Panc1 (cell line): ENCODE data around the gene LRRIQ1. TPM values are rescaled to one million over a fixed set of nuclear protein-coding genes. Genes with fewer than 3 reads are reported as not detected.
"Not testable (repeated sequence)": the region's sequence is repeated elsewhere in the genome, so short reads cannot be mapped to it uniquely, and the experiment has no call there.

Experiments used
- ATAC-seq: fragments of 200-7000 bp; cut with Tn5 transposase; 2 replicates; pipeline ENCODE4 v1.9.1; 2020; ENCODE audit warnings: mild to moderate bottlenecking, moderate library complexity
- BruUV-seq: library from RNA; stranded (reverse); fragments of 400-500 nt; replicated peaks from 2 replicates; lab custom pipeline; 2021; lab: Mats Ljungman, UMichigan
- CTCF ChIA-PET: fragments of 300-600 bp; sonication (Branson Sonifier 250); formaldehyde crosslinking; loops from one replicate; lab custom pipeline; 2022; ENCODE audit warnings: antibody characterized with exemption; lab: Charles Lee
- POLR2A ChIA-PET: fragments of 300-600 bp; sonication (Branson Sonifier 250); formaldehyde crosslinking; loops from one replicate; lab custom pipeline; 2022; ENCODE audit warnings: antibody characterized with exemption; lab: Charles Lee
- DNase-seq: peaks from one replicate; pipeline ENCODE4 v3.0.0-alpha.2; 2010; ENCODE audit warnings: low read depth, low spot score
- H3K27ac ChIP-seq: 2 replicates; pipeline ENCODE4 v1.5.1; 2011; ENCODE audit warnings: mild to moderate bottlenecking, low read length, inconsistent platforms
- H3K27me3 ChIP-seq: fragments of 200-500 bp; sonication (Bioruptor generic); 2 replicates; pipeline ENCODE4 v1.6.0; 2014; ENCODE audit warnings: low read length, inconsistent platforms; ENCODE audit not compliant: control insufficient read depth, insufficient read depth
- H3K36me3 ChIP-seq: fragments of 200-500 bp; sonication (Bioruptor generic); 2 replicates; pipeline ENCODE4 v1.5.1; 2014; ENCODE audit warnings: inconsistent platforms, mild to moderate bottlenecking, low read length, moderate library complexity; ENCODE audit not compliant: control insufficient read depth, insufficient read depth
- H3K4me1 ChIP-seq: 2 replicates; pipeline ENCODE4 v1.5.1; 2011; ENCODE audit warnings: inconsistent platforms, mild to moderate bottlenecking, low read length, moderate library complexity; ENCODE audit not compliant: control insufficient read depth, insufficient read depth
- H3K4me3 ChIP-seq, 2 experiments: 2 replicates each; pipeline ENCODE4 v1.5.1; 2011 to 2012; ENCODE audit warnings: low read depth in 2 of 2, low read length in 2 of 2, mild to moderate bottlenecking in 2 of 2, inconsistent platforms in 1 of 2, moderate library complexity in 1 of 2
- H3K9me3 ChIP-seq: fragments of 200-500 bp; sonication (Bioruptor generic); 2 replicates; pipeline ENCODE4 v1.5.1; 2014; ENCODE audit warnings: low read depth, mild to moderate bottlenecking, inconsistent platforms, low read length, moderate library complexity; ENCODE audit not compliant: control insufficient read depth, insufficient read depth
- CTCF ChIP-seq: fragments of 450-650 bp; IDR thresholded peaks from 2 replicates; pipeline ENCODE4 v1.5.1; 2017; ENCODE audit warnings: mild to moderate bottlenecking
- POLR2AphosphoS5 ChIP-seq: IDR thresholded peaks from 2 replicates; pipeline ENCODE4 v1.6.1; 2012; ENCODE audit warnings: mild to moderate bottlenecking, low read depth, low read length, moderate library complexity
- REST ChIP-seq, 2 experiments: IDR thresholded peaks; 2 replicates each; pipeline ENCODE4 v1.6.1; 2011 to 2012; ENCODE audit warnings: low read depth in 2 of 2, control low read depth in 1 of 2, low read length in 1 of 2, mild to moderate bottlenecking in 1 of 2, moderate library complexity in 1 of 2; ENCODE audit not compliant: insufficient read depth in 1 of 2
- SIN3A ChIP-seq: IDR thresholded peaks from 2 replicates; pipeline ENCODE4 v1.6.1; 2012; ENCODE audit warnings: low read depth, mild to moderate bottlenecking, low read length, moderate library complexity, borderline replicate concordance; ENCODE audit not compliant: insufficient read depth
- TCF7L2 ChIP-seq: IDR thresholded peaks from 2 replicates; pipeline ENCODE4 v1.6.1; 2011; ENCODE audit warnings: mild to moderate bottlenecking, low read depth, low read length, inconsistent platforms
- in situ Hi-C: cut with HindIII; loops from 2 replicates; pipeline ENCODE4 v1.10.0; 2016; ENCODE audit warnings: low sequenced_read_pairs, low pct_unique_long_range_greater_than_20kb
- intact Hi-C: fragments of 100-400 bp; cut with micrococcal nuclease; formaldehyde crosslinking; loops from one replicate; pipeline ENCODE4 v1.10.0; 2022; ENCODE audit not compliant: unreplicated experiment
- total RNA-seq: library from RNA; stranded (reverse); gene quantifications from one replicate; pipeline ENCODE4 v1.2.1, GENCODE V29; 2021; ENCODE audit not compliant: unreplicated experiment

Gene LRRIQ1
- total RNA-seq, 1 experiment from 2014 or later = 0.15 TPM

- BruUV-seq = no TSS peak
- CTCF ChIA-PET = no interaction called here
- H3K27me3 ChIP-seq = no peaks in the 10 kb centered on the region
Measured at GRCh38 chr12:85190728-85191127, 154.6 kb downstream of the LRRIQ1 start.

GRCh38 chr12:85203809-85204208, 167.7 kb downstream of the LRRIQ1 start:
- POLR2A ChIA-PET, in situ Hi-C loops, H3K4me1 ChIP-seq, CTCF ChIA-PET, H3K27ac ChIP-seq, intact Hi-C loops, ATAC-seq, BruUV-seq, H3K27me3 ChIP-seq, H3K36me3 ChIP-seq, H3K4me3 ChIP-seq, H3K9me3 ChIP-seq, DNase-seq: not testable (repeated sequence)

More at GRCh38 chr12:85190728-85191127, 154.6 kb downstream of the LRRIQ1 start:
- Histone ChIP-seq H3K27ac (no peak overlapping the region), H3K4me3 (no peak overlapping the region), H3K9me3 (no peaks in the 10 kb centered on the region), H3K4me1 (no peaks in the 10 kb centered on the region; the same call in 1 of the 2 replicates), H3K36me3 (no peaks in the 10 kb centered on the region)
- POLR2A ChIA-PET = no interaction called here
- intact Hi-C loops (no loop called here), in situ Hi-C loops (no loop called here)
- DNase-seq (no peak), ATAC-seq (no peak)
- TF ChIP-seq POLR2AphosphoS5 (no peak), CTCF (no peak), SIN3A (no peak), REST (IDR thresholded peaks at IDR 0.05; ENCODE audit: insufficient read depth in 1 of 2, low read depth in 2 of 2, low read length in 1 of 2) (no peak), TCF7L2 (no peak)

- Histone ChIP-seq H3K4me3 (no peak overlapping the region), H3K9me3 (no peaks in the 10 kb centered on the region), H3K4me1 (no peaks in the 10 kb centered on the region), H3K36me3 (no peaks in the 10 kb centered on the region; the same call in 1 of the 2 replicates), H3K27ac (no peak overlapping the region), H3K27me3 (no peaks in the 10 kb centered on the region)
- in situ Hi-C loops (no loop called here), intact Hi-C loops (no loop called here)
- ATAC-seq (no peak), DNase-seq (no peak)
- TF ChIP-seq TCF7L2 (no peak), REST (IDR thresholded peaks at IDR 0.05; ENCODE audit: insufficient read depth in 1 of 2, low read depth in 2 of 2, low read length in 1 of 2) (no peak), CTCF (no peak), SIN3A (no peak), POLR2AphosphoS5 (no peak)
- BruUV-seq = no TSS peak
- ChIA-PET POLR2A (no interaction called here), CTCF (no interaction called here)
Measured at GRCh38 chr12:85206543-85206942, 170.4 kb downstream of the LRRIQ1 start.

- POLR2A ChIA-PET, H3K27me3 ChIP-seq, H3K4me3 ChIP-seq, in situ Hi-C loops, DNase-seq, H3K36me3 ChIP-seq, intact Hi-C loops, ATAC-seq, CTCF ChIA-PET, H3K27ac ChIP-seq, H3K9me3 ChIP-seq, H3K4me1 ChIP-seq, BruUV-seq: not testable (repeated sequence)
Measured at GRCh38 chr12:85224339-85224738, 188.2 kb downstream of the LRRIQ1 start.
